HG02973 (cell line): ENCODE data around the gene SLC13A4.
"Not testable (repeated sequence)": the region's sequence is repeated elsewhere in the genome, so short reads cannot be mapped to it uniquely, and the experiment has no call there.

Experiments
- ATAC-seq: cut with Tn5 transposase; IDR thresholded peaks from one replicate; pipeline ENCODE4 v1.9.1; 2021; ENCODE audit warnings: moderate library complexity; ENCODE audit not compliant: unreplicated experiment

SLC13A4 gene

GRCh38 chr7:135728136-135728669, at the start of gene SLC13A4:
SLC13A4 (minus strand) TSS chr7:135728186; CDS start chr7:135727496, 690 bp downstream.
- no peak for ATAC-seq

- ATAC-seq = not testable (repeated sequence)
Measured at GRCh38 chr7:135775915-135776314, 47.9 kb upstream of the SLC13A4 start.

- ATAC-seq = no peak
Measured at GRCh38 chr7:135775230-135775629, 47.2 kb upstream of the SLC13A4 start.

- ATAC-seq = no peak
Measured at GRCh38 chr7:135774284-135774683, 46.3 kb upstream of the SLC13A4 start.

- ATAC-seq = no peak
Measured at GRCh38 chr7:135773464-135773863, 45.5 kb upstream of the SLC13A4 start.

- ATAC-seq = no peak
Measured at GRCh38 chr7:135772639-135773222, 44.7 kb upstream of the SLC13A4 start.

GRCh38 chr7:135771961-135772638, 44.1 kb upstream of the SLC13A4 start:
- ATAC-seq = no peak

- no peak for ATAC-seq
Measured at GRCh38 chr7:135771051-135771450, 43.1 kb upstream of the SLC13A4 start.

- ATAC-seq = no peak
Measured at GRCh38 chr7:135770139-135770710, 42.2 kb upstream of the SLC13A4 start.

GRCh38 chr7:135769005-135769802, 41.2 kb upstream of the SLC13A4 start:
- no peak for ATAC-seq

GRCh38 chr7:135768467-135768866, 40.5 kb upstream of the SLC13A4 start:
- ATAC-seq = no peak

- no peak for ATAC-seq
Measured at GRCh38 chr7:135768064-135768463, 40.1 kb upstream of the SLC13A4 start.

GRCh38 chr7:135763261-135763660, 35.3 kb upstream of the SLC13A4 start:
- no peak for ATAC-seq

- no peak for ATAC-seq
Measured at GRCh38 chr7:135761751-135762488, 33.9 kb upstream of the SLC13A4 start.

GRCh38 chr7:135759532-135759931, 31.5 kb upstream of the SLC13A4 start:
- no peak for ATAC-seq

GRCh38 chr7:135758531-135758932, 30.5 kb upstream of the SLC13A4 start:
- ATAC-seq = no peak

- ATAC-seq = no peak
Measured at GRCh38 chr7:135757719-135758411, 29.9 kb upstream of the SLC13A4 start.

GRCh38 chr7:135756191-135756590, 28.2 kb upstream of the SLC13A4 start:
- ATAC-seq = no peak

GRCh38 chr7:135755351-135755753, 27.4 kb upstream of the SLC13A4 start:
- no peak for ATAC-seq
